AG09319 (cell line): ENCODE data around the gene SKI.

Experiments
- DNase-seq: peaks from one replicate; pipeline ENCODE4 v3.0.0-alpha.2; 2010; ENCODE audit warnings: low read depth; ENCODE audit errors: extremely low read depth
- CTCF ChIP-seq: IDR thresholded peaks from 2 replicates; pipeline ENCODE4 v1.5.1; 2011; ENCODE audit warnings: low read depth, mild to moderate bottlenecking, inconsistent platforms, low read length, moderate library complexity

SKI gene

GRCh38 chr1:2195785-2196184, 32.3 kb upstream of the SKI start:
- DNase-seq: no peak
- TF ChIP-seq CTCF: no peak

DNA sequence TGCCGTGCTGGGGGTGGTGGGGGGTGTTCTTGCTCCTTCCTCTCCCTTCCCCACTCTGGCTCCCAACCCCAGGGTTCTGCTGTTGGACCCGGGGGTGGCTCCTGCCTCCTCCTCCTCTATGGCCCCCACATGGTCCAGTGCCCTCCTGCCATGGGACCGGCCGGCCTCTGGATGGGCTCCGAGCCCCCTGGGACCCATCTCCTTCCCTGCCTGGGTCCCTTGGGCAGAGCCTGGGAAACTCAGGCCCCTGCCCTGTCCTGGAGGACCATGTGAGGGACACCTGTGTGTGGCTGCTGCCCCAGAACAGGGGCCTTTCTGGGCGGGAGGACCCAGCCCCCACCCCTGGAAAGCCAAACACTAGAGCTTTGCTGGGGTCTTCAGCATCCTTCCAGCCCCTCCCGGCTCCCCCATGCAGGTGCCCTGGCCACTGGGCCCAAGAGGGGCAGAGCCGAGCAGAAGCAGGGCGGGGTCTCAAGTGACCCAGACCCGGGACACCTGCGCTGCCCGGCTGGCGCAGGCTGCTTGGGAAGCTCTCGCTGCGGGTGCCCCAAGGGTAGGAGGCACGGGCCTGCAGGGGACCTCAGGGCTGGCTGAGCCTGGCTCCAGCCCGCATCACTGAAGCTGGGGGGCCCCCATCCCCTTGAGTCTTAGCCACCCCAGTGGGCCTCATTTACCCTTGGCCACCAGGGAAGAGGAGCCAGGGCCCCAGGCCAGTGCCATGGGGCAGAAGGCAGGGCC, 31.0 kb upstream of the SKI start:
- TF ChIP-seq CTCF: no peak
- no peak for DNase-seq

GRCh38 chr1:2197707-2198165, 30.4 kb upstream of the SKI start:
- no peak for DNase-seq
- no peak for TF ChIP-seq CTCF

DNA sequence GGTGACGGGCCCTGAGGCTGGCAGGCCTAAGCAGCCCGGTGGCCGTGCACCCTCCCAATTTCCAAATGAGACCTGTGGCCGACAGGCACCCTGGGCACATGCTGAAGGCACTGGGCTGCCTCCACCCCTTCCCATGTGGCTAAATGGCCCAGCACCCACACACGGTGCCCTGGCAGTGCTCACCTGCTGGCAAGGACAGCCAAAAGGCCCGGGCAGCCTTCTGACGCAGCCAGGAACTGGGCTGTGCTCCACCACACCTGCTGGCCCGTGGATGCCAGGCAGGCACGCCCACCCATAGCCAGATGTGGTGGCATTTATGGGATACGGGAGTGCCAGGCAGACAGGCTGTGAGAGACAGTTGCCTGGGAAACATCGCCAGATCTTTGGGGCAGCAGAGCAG, 29.5 kb upstream of the SKI start:
- no peak for DNase-seq
- no peak for TF ChIP-seq CTCF

GRCh38 chr1:2199042-2199810, 28.9 kb upstream of the SKI start:
- no peak; the same call in 1 of the 2 replicates for TF ChIP-seq CTCF
- DNase-seq: peak; percentile 72

GRCh38 chr1:2200308-2200943, 27.7 kb upstream of the SKI start:
- TF ChIP-seq CTCF: no peak
- no peak for DNase-seq

DNA sequence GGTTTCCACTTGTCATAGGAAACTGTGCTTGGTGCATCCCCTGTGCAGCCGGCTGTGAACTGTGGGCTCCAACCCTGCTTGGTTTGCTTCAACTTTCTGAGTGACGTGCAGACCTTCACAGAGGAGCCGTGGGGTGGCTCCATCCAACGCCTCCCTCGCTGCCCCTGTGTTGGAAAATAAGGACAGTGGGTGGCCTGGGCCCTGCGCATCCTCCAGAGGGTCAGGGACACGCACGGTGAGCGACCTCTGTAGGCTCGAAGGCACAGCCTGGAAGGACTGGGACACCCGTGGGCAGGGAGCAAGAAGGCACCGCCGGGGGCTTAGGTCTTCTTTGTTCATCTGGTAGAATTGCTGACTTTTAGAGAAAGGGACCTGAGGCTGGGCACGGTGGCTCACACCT, 27.1 kb upstream of the SKI start:
- no peak for DNase-seq
- no peak for TF ChIP-seq CTCF
